NCI-H1694 (cell line): ENCODE data around the gene INTS11.
"Not testable (repeated sequence)": the region's sequence is repeated elsewhere in the genome, so short reads cannot be mapped to it uniquely, and the experiment has no call there.

Source experiments
- DNase-seq: peaks from one replicate; lab custom pipeline; 2025; lab: John Stamatoyannopoulos, UW

INTS11 gene

GRCh38 chr1:1329304-1330210, 5.1 kb upstream of the INTS11 start:
- no peak for DNase-seq

GRCh38 chr1:1328254-1328653, 3.8 kb upstream of the INTS11 start:
- no peak for DNase-seq

GRCh38 chr1:1327291-1327690, 2.8 kb upstream of the INTS11 start:
- no peak for DNase-seq

DNA sequence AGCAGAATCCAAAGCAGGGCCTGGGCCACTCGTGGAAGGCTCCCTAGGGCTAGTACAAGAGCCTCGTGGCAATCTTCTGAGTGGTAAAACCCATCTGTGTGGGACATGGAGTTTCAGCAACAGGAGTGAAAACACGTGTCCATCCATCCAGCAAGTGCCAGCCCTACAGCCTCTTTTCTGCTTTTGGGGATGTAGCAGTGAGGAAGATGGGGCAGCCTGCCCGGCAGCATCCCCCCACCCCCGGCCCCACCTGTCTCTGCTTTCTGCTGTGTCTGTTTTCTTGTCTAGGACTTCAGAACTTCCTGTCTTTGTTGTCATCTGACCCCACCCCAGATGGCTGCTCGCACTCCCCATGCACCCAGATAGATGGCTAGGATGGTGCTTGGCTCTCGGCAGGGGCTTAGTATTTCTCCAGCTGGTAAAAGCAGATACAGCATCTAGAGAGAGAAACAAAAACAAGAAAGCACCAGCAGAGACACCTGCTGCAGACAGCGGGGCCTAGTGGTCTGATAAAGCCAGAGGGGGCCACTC, 1.7 kb upstream of the INTS11 start:
- no peak for DNase-seq

DNA sequence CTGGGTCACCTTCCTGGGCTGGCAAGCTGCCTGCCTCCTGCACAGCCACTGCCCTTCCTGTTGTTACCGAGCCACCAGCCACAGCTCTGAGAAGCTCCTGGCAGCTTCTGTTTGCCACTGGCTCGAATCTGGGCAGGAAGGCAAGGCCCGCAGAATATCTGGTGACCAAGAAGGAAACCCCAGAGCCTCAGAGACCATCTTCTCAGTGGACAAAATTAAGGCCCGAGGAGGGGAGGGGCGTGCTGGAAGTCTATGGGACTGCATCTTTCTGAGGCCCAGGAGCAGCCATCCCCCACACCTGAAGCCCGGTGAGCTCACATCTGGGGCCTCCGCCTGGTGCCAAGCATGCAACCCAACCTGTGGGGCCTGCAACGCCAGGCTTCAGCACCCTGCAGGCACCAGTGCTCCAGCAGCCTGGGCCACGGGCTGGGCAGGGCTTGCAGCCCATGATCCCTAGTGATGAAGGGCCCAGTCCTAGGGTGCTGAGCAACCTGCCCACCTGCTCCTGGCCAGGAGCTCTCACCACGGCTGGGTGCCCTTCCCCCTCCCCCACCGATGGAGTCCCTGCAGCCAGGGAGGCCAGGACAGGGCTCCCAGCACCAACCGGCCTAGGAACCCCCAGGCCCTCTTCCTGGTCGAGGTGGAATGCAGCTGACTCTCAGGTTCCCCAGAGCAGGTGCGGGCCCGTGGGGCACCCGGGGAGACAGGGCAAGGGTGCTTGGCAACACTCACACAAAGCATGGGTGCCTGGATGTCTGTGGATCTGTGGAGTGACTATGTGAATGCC, 1.0 kb upstream of the INTS11 start:
- DNase-seq = no peak

DNA sequence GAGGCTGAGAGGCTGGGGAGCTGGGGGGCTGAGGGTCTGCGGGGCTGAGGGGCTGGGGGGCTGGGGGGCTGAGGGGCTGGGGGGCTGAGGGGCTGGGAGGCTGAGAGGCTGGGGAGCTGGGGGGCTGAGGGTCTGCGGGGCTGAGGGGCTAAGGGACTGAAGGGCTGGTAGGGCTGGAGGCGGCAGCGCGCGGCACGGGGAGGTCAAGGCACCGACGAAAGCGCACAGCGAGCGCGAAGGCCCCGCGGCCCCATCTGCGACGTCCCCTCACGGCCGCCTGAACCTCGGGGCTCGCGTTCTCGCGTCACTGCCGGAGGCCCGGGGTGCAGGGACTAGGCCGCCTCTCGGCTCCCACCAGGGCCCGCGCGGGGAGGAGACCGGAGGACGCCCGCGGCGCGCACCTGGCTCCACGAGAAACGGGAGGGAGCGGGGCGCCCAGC, 356 bp downstream of the INTS11 start:
- no peak for DNase-seq

DNA sequence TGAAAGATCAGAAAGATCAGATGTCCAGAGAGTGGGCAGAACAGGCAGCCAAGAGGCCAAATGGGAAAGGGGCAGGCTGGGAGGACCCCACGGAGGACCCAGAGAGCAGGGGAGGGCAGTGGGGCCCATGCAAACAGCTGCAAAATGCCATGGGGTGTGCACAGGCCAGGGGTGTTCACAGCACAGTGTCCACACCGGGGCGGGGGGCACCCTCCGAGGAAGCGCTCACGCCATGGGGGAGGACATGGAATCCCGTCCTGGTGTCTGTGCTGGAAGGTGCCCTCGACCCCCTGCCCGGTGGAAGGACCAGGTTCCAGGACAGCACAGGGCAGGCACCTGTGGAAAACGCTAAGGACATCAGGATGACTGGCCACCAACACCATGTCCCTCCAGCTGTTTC, 1.5 kb downstream of the INTS11 start:
- DNase-seq = no peak

DNA sequence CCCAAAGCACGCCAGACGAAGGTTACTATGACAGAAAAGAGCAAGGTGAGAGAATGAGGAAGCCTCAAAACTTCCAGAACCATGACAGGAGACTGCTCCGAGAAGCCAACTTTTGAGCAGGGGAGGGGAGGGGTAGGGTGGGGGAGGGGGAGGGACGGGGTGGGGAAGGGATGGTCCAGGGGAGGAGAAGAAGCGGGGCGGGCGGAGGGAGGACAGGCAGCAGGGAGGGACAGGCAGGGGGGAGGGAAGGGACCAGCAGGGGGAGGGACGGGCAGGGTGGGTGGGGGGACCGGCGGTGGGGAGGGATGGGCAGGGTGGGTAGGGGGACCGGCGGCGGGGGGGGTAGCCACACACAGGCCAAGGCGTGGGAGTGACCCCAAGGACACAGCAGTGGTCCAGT, 2.0 kb downstream of the INTS11 start:
- DNase-seq = no peak

DNA sequence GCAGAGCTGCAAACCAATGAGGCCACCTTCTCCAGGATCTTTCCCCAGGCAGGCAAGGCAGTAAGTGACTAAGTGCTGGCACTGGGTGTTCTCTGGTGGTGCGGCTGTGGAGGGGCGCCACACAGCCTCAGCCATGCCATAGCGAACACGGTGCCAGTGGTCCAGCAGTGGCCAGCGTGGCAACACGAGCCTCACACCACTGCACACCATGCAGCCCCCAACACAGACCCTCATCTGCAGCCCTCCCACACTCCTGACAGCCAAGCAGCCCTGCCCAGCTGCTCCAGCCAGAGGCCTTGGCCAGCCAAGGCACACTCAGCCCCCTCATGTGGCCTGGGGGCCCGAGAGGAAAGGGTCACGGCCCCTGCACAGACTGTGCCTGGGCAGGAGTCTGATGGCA, 3.0 kb downstream of the INTS11 start:
- DNase-seq = no peak

GRCh38 chr1:1320666-1321448, 3.6 kb downstream of the INTS11 start:
- no peak for DNase-seq

GRCh38 chr1:1319646-1319941, 4.9 kb downstream of the INTS11 start:
- no peak for DNase-seq

GRCh38 chr1:1318777-1319645, 5.4 kb downstream of the INTS11 start:
- no peak for DNase-seq

DNA sequence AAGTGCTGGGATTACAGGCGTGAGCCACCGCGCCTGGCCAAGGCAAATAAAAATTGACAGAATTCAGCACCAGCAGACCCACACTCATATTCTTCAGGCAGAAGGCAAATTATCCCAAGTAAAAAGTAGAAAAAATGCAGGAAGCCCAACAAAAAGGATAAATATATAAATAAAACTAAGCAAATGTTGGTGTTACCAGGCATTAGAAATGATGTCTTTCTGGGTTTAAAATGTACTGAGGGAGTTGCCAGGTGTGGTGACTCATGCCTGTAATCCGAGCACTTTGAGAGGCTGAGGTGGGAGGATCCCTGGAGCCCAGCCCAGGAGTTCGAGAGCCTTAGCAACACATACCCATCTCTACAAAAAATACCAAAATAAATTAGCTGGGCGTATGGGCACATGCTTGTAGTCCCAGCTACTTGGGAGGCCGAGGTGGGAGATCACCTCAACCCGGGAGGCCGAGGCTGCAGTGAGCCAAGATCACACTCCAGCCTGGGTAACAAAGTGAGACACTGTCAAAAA, 6.3 kb downstream of the INTS11 start:
- peak; percentile 67 for DNase-seq

GRCh38 chr1:1317420-1317819, 7.0 kb downstream of the INTS11 start:
- DNase-seq = no peak

DNA sequence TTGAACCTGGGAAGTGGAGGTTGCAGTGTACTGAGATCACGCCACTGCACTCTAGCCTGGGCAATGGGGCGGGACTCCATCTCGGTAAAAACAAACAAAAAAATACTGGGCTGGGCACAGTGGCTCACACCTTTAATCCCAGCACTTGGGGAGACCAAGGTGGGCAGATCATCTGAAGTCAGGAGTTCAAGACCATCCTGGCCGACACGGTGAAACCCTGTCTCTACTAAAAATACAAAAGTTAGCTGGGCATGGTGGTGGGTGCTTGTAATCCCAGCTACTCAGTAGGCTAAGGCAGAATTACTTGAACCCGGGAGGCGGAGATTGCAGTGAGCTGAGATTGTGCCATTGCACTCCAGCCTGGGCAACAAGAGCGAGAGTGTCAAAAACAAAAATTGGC, 8.3 kb downstream of the INTS11 start:
- DNase-seq = not testable (repeated sequence)

DNA sequence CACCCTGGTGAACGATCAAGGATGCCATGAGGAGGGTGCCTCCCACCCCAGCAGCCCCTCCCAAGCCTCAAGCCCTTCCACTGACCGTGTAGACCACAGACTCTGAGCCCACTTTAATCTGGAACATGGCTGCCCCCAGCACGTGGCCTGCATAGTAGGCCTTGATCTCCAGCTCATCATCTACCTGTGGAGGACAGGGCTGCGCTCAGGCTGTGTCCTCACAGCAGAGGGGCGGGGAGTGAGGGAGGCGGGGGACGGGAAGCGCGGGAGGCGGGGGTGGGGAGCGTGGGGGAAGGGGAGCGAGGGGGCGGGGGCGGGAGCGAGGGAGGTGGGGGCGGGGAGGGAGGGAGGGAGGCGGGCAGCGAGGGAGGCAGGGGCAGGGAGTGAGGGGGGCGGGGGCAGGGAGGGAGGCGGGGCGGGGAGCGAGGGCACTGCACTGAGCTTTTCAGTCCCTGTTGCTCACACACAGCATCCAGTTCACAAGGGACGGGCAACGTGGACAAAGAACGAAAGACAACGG, 9.0 kb downstream of the INTS11 start:
- no peak for DNase-seq

DNA sequence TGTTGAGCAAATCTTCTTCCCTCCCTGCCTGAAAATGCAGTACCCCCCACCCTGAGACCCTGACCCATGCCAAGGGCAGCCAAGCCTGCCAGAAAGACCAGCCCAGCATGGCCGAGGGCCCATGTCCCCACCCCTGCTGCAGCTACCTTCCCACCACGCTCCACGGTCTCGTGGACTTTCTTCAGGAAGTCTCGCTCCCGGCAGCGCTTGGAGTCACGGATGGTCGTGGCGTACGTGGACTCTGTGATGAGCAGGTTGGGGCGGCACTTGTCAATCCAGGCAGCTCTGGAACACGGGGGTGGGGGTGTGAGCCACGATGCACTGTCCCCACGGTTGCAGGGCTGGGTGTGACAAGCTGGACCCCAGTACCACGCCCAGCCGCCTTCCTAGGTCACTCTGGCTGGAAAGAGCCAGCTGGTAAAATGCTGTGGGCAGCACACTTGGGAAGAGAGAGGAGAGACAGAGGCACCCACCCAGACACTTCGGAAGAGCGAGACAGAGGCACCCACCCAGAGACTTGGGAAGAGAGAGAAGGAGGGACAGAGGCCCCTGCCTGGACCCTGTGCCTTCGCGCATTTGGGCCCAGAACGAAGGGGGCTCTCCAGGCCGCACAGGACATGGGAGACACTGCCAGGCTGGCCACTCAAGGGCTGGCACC, 9.7 kb downstream of the INTS11 start:
- DNase-seq = no peak

GRCh38 chr1:1314237-1314586, 10.2 kb downstream of the INTS11 start:
- DNase-seq = no peak

GRCh38 chr1:1313500-1314236, 10.8 kb downstream of the INTS11 start:
- no peak for DNase-seq
